GM20000 (cell line): ENCODE results near the gene SPINK5.

Experiments used
- DNase-seq: peaks from one replicate; pipeline ENCODE4 v3.0.0; 2012; ENCODE audit warnings: low spot score
- TF ChIP-seq, protein P1 (sequence below): IDR thresholded peaks from 2 replicates; pipeline ENCODE4 v1.5.1; 2012; ENCODE audit warnings: mild to moderate bottlenecking, control low read depth; ENCODE audit errors: extremely low read depth, missing control alignments

SPINK5 gene

DNA sequence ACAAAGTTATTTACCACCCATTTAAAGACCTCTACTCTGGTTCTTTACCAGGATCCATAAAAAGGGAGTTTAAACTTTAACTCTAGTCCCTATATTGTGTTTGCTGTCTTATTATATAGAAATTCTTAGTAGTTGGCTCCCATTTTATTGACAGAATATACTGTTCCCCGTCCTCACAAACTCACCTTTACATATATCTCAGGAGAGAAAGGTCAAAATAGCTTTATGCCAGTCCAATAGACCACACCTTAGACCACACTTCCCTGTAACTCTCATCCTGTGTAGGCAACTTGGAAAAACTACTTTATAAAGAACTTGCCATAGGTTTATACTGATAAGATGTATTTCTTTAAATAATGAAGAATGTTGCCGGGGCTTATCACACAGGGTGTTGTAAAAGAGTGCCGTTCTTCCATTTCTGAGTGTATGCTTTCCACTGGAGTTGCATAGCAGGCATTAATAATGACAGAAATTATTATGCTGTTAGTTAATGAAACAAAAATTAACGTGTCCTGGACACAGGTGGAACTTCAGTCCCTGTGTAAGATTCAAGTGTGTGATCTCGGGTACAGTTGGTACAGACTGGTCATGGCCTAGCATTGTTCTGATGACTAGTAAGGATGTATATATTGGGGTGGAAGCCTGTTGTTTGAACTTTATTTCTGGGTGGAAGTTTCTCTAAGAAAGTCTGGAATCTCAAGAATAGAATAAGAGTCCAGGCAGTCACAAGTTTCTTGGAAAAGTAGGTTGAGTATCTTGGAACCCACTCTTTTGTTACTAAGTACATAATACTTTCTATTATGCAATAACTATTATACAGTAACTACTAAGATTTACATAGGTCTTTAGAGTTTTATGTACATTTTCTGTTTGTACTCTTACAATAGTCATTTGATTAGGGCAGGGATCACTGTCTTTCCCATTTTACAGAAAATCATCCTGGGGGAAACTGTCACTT, 71.6 kb downstream of the SPINK5 start:
- TF ChIP-seq, protein P1, sequence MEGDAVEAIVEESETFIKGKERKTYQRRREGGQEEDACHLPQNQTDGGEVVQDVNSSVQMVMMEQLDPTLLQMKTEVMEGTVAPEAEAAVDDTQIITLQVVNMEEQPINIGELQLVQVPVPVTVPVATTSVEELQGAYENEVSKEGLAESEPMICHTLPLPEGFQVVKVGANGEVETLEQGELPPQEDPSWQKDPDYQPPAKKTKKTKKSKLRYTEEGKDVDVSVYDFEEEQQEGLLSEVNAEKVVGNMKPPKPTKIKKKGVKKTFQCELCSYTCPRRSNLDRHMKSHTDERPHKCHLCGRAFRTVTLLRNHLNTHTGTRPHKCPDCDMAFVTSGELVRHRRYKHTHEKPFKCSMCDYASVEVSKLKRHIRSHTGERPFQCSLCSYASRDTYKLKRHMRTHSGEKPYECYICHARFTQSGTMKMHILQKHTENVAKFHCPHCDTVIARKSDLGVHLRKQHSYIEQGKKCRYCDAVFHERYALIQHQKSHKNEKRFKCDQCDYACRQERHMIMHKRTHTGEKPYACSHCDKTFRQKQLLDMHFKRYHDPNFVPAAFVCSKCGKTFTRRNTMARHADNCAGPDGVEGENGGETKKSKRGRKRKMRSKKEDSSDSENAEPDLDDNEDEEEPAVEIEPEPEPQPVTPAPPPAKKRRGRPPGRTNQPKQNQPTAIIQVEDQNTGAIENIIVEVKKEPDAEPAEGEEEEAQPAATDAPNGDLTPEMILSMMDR = no peak
- DNase-seq = no peak

DNA sequence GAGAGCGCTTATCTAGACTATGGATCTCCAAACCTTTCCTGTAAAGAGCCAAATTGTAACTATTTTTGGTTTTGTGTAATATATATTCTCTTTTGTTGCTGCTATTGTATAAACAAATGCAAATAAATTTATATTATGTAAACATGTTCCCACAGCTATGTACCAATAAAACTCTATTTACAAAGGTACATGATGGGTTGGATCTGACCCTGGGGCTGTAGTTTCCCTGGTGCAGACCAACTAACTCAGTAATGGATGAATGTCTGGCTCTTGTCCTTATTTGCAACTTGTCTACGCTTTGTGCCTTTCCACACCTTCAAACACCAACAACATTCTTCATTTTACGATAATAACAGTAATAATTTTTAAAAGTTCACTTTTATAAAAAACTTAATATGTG, 77.1 kb downstream of the SPINK5 start:
- DNase-seq = no peak
- TF ChIP-seq, protein P1 = no peak

DNA sequence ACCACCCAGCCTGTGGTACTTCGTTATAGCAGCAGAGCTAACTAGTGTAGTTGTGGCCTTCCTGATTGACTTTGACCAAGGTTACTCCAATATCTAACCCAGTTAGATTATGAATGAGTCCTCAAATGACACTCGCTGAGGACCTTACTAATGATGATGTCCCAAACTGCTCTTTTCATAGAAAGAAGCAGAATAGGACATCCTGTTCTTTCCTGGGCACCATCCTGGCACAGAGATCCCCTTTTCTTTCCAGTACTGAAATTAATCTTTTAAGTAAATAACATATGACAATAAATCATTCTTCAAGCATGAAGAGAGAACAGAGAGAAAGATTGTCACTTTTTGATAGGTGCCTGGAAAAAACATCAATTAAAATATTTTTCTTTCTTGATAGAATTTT, 77.9 kb downstream of the SPINK5 start:
- no peak for DNase-seq
- TF ChIP-seq, protein P1 = no peak

DNA sequence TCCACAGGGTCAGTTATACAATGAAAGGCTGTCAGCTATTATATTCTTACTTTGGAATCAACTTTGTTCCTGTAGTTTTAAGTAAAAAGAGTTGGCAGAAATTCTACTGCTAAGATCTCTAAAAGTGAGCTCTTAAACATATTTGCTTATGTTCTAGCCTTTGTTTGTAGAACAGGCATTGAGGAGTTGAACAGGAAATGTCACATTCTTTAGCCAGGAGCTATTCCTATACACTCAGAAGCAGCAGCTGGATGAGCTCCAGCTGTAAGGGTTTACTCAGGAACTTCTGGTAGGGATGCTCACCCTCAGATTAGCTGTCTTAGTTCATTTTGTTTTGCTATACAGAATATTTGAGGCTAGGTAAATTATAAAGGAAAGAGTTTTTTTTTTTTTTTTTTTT, 82.1 kb downstream of the SPINK5 start:
- TF ChIP-seq, protein P1 = no peak
- no peak for DNase-seq

DNA sequence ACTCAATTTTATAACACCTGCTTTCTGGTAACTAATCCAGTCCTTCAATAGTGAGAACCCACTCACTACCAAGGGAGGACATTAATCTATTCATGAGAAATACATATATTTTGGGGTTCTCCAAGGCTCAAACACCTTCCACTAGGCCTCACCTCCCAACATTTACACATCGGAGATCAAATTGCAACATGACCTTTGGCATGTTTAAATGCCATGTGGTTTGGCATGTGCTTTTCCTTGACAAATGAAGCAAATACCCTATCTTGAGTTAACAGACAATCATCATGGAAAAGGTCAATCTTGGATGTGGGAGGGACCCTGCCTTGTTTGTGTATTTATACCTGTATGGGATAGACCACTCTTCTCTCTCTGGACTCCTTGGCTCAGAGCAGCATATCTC, 82.7 kb downstream of the SPINK5 start:
- TF ChIP-seq, protein P1 = no peak
- no peak for DNase-seq

DNA sequence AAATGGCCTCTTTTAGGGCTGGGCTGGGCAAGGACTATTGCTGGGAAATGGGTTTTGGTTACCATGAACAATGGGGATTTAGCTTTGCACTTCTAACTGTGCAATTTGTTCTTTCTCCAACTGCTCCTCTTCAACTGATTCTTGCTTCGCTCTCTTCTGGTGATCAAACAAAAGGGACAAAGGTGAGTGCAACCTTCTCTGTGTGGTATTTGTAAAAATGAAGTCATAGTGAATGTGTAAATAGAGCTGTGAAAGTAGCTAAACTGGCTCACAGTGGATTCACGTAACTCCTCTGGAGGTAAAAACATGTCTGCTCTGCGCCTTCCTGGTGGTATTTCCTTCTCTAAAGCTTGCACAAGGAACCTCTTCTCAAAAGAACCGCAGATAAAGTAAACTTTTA, 83.6 kb downstream of the SPINK5 start:
- no peak for DNase-seq
- TF ChIP-seq, protein P1 = no peak

DNA sequence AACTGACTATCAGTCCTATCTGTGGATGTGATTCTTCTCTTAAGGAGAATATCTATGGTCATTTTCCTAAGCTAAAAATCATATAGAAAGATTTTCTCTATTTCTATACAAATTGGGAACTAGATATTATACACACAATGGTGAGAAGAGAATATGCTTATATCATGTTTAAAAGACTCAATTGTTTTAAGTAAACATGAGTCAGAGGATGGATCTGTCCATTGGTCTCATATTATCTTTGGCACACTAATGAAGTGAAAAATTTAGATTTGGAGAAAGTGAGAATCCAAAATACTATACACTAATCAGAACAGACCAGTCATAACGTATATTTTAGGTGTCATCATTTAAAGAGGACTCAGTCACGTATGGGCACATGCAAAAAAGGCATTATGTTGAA, 88.1 kb downstream of the SPINK5 start:
- DNase-seq = no peak
- TF ChIP-seq, protein P1 = no peak
